Fibroblast of the aortic adventitia (primary cell): ENCODE data around the gene CYTH3. TPM values are rescaled to one million over a fixed set of nuclear protein-coding genes. Genes with fewer than 3 reads are reported as not detected.

Source experiments
- DNase-seq: peaks from one replicate; pipeline ENCODE4 v3.0.0-alpha.2; 2010; ENCODE audit warnings: low read depth
- H3K4me3 ChIP-seq: 2 replicates; pipeline ENCODE4 v1.5.1; 2011; ENCODE audit warnings: low read depth, mild to moderate bottlenecking, control low read depth, low read length, moderate library complexity
- CTCF ChIP-seq: IDR thresholded peaks from 2 replicates; pipeline ENCODE4 v1.5.1; 2011; ENCODE audit warnings: mild to moderate bottlenecking, low read length, control low read depth, inconsistent platforms; ENCODE audit not compliant: insufficient read depth
- total RNA-seq: library from RNA; depleted of rRNA; stranded (reverse); fragments of >200 nt; gene quantifications from 2 replicates; pipeline ENCODE4 v1.2.3, GENCODE V29; 2012; ENCODE audit warnings: low replicate concordance

The CYTH3 gene
- total RNA-seq, 1 donor, result 27.1 TPM

GRCh38 chr7:6164010-6164409 lies 108.4 kb downstream of the CYTH3 start:
- no peak for TF ChIP-seq CTCF
- DNase-seq, result no peak

GRCh38 chr7:6163402-6163801 lies 109.0 kb downstream of the CYTH3 start:
- no peak for DNase-seq

More at GRCh38 chr7:6164010-6164409, 108.4 kb downstream of the CYTH3 start:
- H3K4me3 ChIP-seq, result no peak overlapping the region

GRCh38 chr7:6162650-6163366 lies 109.6 kb downstream of the CYTH3 start:
- no peak for DNase-seq
- no peak for TF ChIP-seq CTCF
- H3K4me3 ChIP-seq, result no peak overlapping the region

More at GRCh38 chr7:6163402-6163801, 109.0 kb downstream of the CYTH3 start:
- no peak overlapping the region for H3K4me3 ChIP-seq
- no peak for TF ChIP-seq CTCF

- no peak for TF ChIP-seq CTCF
- no peak for DNase-seq
- H3K4me3 ChIP-seq, result no peak overlapping the region
Measured at GRCh38 chr7:6162331-6162620, 110.1 kb downstream of the CYTH3 start.

GRCh38 chr7:6161463-6162330 lies 110.7 kb downstream of the CYTH3 start:
- H3K4me3 ChIP-seq, result no peak overlapping the region
- no peak for DNase-seq
- TF ChIP-seq CTCF, result no peak

GRCh38 chr7:6160191-6160623 lies 112.2 kb downstream of the CYTH3 start:
- peak; percentile 82 for TF ChIP-seq CTCF
- DNase-seq, result peak; percentile 79
- no peak overlapping the region for H3K4me3 ChIP-seq
